A549 (cell line): Measurements from ENCODE around the gene AKT1S1. TPM values are rescaled to one million over a fixed set of nuclear protein-coding genes. Genes with fewer than 3 reads are reported as not detected.

Source experiments
- ATAC-seq, 2 experiments: fragments of 200-7000 bp in 1 of 2; fragments of >200 bp in 1 of 2; cut with Nextera tagmentation in 1 of 2; cut with Tn5 transposase in 1 of 2; 3 replicates each; pipeline versions ENCODE4 v1.8.0 to v1.9.1; 2018 to 2020; ENCODE audit warnings: mild to moderate bottlenecking in 1 of 2, moderate library complexity in 1 of 2
- CTCF ChIA-PET: fragments of 300-600 bp; sonication (Branson Sonifier 250); formaldehyde crosslinking; extraction: SDS; loops from one replicate; lab custom pipeline; 2021; ENCODE audit warnings: antibody characterized with exemption, inconsistent platforms; lab: Yijun Ruan, JAX
- POLR2A ChIA-PET: fragments of 350-600 bp; formaldehyde crosslinking; extraction: SDS; loops from one replicate; lab custom pipeline; 2021; ENCODE audit warnings: antibody characterized with exemption, inconsistent platforms; lab: Yijun Ruan, JAX
- DNase-seq, 2 experiments: peaks; one replicate each; pipeline versions ENCODE4 v3.0.0 to v3.0.0-alpha.2; 2011 to 2016; ENCODE audit warnings: low read depth in 1 of 2, low spot score in 1 of 2
- FAIRE-seq: peaks from 2 replicates; lab custom pipeline; 2011; peaks lifted over from hg19 to GRCh38; lab: Jason Lieb, UNC
- H3K27ac ChIP-seq, 2 experiments: fragments of >200 bp; sonication (Bioruptor Twin); formaldehyde crosslinking; 3 replicates each; pipeline ENCODE4 v1.5.1; 2016 to 2017
- H3K4me1 ChIP-seq: fragments of >200 bp; sonication (Bioruptor Twin); formaldehyde crosslinking; 3 replicates; pipeline ENCODE4 v1.6.1; 2016
- H3K4me2 ChIP-seq: fragments of >200 bp; sonication (Bioruptor Twin); formaldehyde crosslinking; 3 replicates; pipeline ENCODE4 v1.6.1; 2016
- H3K4me3 ChIP-seq: fragments of >200 bp; sonication (Bioruptor Twin); formaldehyde crosslinking; 3 replicates; pipeline ENCODE4 v1.5.1; 2016
- H3K9me3 ChIP-seq: fragments of >200 bp; sonication (Bioruptor Twin); formaldehyde crosslinking; 3 replicates; pipeline ENCODE4 v1.6.1; 2016
- CHD2 ChIP-seq: fragments of 150-350 bp; IDR thresholded peaks from 2 replicates; pipeline ENCODE4 v1.6.1; 2014; ENCODE audit warnings: low read length; ENCODE audit not compliant: partially characterized antibody
- GATA3 ChIP-seq: IDR thresholded peaks from 2 replicates; pipeline ENCODE4 v1.6.1; 2012; ENCODE audit warnings: borderline replicate concordance
- JUNB ChIP-seq: fragments of >200 bp; sonication (Bioruptor Twin); formaldehyde crosslinking; IDR thresholded peaks from 2 replicates; pipeline ENCODE4 v1.6.1; 2016
- KDM1A ChIP-seq: fragments of 200-600 bp; sonication (generic); IDR thresholded peaks from 2 replicates; pipeline ENCODE4 v1.6.1; 2016; ENCODE audit warnings: low read depth, mild to moderate bottlenecking
- MYC ChIP-seq: IDR thresholded peaks from 2 replicates; pipeline ENCODE4 v1.6.1; 2012; ENCODE audit warnings: mild to moderate bottlenecking, inconsistent platforms, low read length, improper control_type of control experiment, borderline replicate concordance
- NPAS2 ChIP-seq: fragments of 250-450 bp; sonication (Bioruptor Pico); IDR thresholded peaks from 2 replicates; pipeline ENCODE4 v1.8.0; 2022; ENCODE audit warnings: mild to moderate bottlenecking, moderate library complexity, borderline replicate concordance
- POLR2A ChIP-seq: IDR thresholded peaks from 2 replicates; pipeline ENCODE4 v1.6.1; 2012; ENCODE audit warnings: mild to moderate bottlenecking, low read length
- POLR2AphosphoS2 ChIP-seq: conservative IDR thresholded peaks from 2 replicates; pipeline ENCODE4 v1.6.1; 2012; ENCODE audit warnings: low read length, improper control_type of control experiment, inconsistent platforms
- TP53 ChIP-seq: fragments of 250-450 bp; sonication (Bioruptor Pico); IDR thresholded peaks from 2 replicates; pipeline ENCODE4 v1.5.0; 2021; ENCODE audit warnings: mild to moderate bottlenecking, moderate library complexity
- ZFP36 ChIP-seq: fragments of 450-650 bp; IDR thresholded peaks from 2 replicates; pipeline ENCODE4 v1.6.1; 2014; ENCODE audit warnings: borderline replicate concordance; ENCODE audit not compliant: partially characterized antibody
- ZSCAN20 ChIP-seq: fragments of 250-450 bp; sonication (Bioruptor Pico); IDR thresholded peaks from 2 replicates; pipeline ENCODE4 v1.8.0; 2022; ENCODE audit warnings: mild to moderate bottlenecking, moderate library complexity
- WGBS: methylation state at CpG from one replicate; pipeline ENCODE4 v1.1.6; 2017; ENCODE audit errors: missing lambda C conversion rate; 5-methylcytosine and 5-hydroxymethylcytosine counted together
- polyA plus RNA-seq, 4 experiments: library from polyadenylated mRNA; depleted of rRNA in 3 of 4; stranded (reverse); fragments of >200 nt; fragmentation: RNase III in 1 of 4; extraction: RNeasy Plus Mini Kit Qiagen cat#74134 plus additional on column Dnase treatment in 1 of 4; gene quantifications; 2 replicates in 3 of 4; 3 replicates in 1 of 4; pipeline ENCODE4 v1.2.3, GENCODE V29; 2011 to 2017
- TF ChIP-seq, protein P1 (sequence below): fragments of >200 bp; sonication (Bioruptor Twin); formaldehyde crosslinking; IDR thresholded peaks from 3 replicates; pipeline ENCODE4 v1.5.1; 2016
- TF ChIP-seq, protein P2 (sequence below): IDR thresholded peaks from 2 replicates; pipeline ENCODE4 v1.6.1; 2012
- TF ChIP-seq, protein P3 (sequence below): IDR thresholded peaks from 2 replicates; pipeline ENCODE4 v1.6.1; 2012; ENCODE audit warnings: low read depth, borderline replicate concordance

Gene AKT1S1
- polyA plus RNA-seq, 2 of the 4 experiments (the other 2 are of a cell fraction), result 39.2 to 75.9 TPM

DNA sequence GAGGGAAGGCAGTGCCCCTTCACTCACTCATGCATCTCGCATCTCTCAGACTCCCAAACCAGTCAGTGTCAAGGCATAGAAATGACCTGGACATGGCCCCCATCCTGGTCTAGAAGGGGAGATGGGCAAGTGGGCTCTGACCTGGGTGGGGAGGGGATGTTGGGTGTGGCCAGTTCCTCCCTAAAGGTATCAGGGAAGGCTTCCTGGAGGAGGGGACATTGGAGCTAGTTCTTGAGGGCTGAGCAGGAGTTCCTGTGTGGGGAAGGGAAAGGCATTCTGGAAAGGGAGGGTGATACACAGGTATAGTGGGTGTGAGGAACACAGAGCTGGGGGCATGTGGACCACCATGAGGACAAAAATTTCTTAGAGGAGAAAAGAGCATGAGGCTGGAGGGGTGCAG is 15.6 kb upstream of the AKT1S1 start:
- CTCF ChIA-PET, result interaction anchor here (2.3 to 3.2 kb wide), 2 partner anchors 14 to 18 kb away, joined by 12 to 13 read pairs; no protein-coding TSS in a partner anchor
- Histone ChIP-seq H3K9me3 (no peaks in the 10 kb centered on the region), H3K27ac (no peak overlapping the region), H3K4me2 (no peak overlapping the region), H3K4me1 (peaks cover 17% of the 10 kb centered on the region; the same call in 2 of the 3 replicates), H3K4me3 (no peak overlapping the region)
- POLR2A ChIA-PET, result interaction anchor here (1.2 to 1.3 kb wide), 2 partner anchors 16 to 37 kb away, joined by 4 to 5 read pairs; partner anchors contain the start of genes AKT1S1 and TBC1D17
- FAIRE-seq (no peak), DNase-seq (no peak), ATAC-seq (no peak)
- no CpG with 5 or more reads among the region's 1 CpG for WGBS
- TF ChIP-seq KDM1A, result no peak
- peak; percentile 83 for TF ChIP-seq ZFP36
- no peak for TF ChIP-seq MYC
- TF ChIP-seq ZSCAN20 (CRISPR knock-in tag), result no peak

DNA sequence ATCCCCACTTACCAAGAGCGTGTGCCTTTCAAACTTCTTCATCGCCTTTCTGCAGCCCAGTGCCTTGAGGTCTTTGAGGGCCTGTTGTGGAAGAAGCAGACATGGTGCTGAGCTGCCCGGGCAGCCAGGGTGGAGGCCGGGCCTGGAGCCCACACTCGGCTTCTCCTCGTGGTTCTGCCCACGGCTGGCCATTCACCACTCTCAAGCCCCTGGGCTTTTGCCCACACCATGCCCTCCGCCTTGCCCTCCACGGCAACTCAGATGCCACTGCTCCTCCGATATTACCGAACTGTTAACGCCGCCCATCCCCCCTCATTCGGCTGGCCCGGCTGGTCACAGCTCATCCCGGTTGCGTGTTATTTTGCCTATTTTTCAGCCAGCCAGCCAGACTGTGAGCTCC is 14.2 kb upstream of the AKT1S1 start:
- Histone ChIP-seq H3K9me3 (no peaks in the 10 kb centered on the region), H3K4me1 (peaks cover 6% of the 10 kb centered on the region; the same call in 1 of the 3 replicates), H3K4me2 (no peak overlapping the region; the same call in 2 of the 3 replicates), H3K27ac (no peak overlapping the region), H3K4me3 (no peak overlapping the region)
- TF ChIP-seq JUNB, result no peak
- TF ChIP-seq TP53 (CRISPR knock-in tag), result no peak
- 86% methylated on average over 17 of the region's 17 CpGs for WGBS
- POLR2A ChIA-PET, result interaction anchor here (2.6 kb wide), 1 partner anchor 38 kb away, joined by 11 read pairs; the partner anchor contains the start of gene NUP62
- CTCF ChIA-PET, result interaction anchor here (0.6 to 3.9 kb wide), 12 partner anchors 9 to 72 kb away, joined by 3 to 27 read pairs (median 6); partner anchors contain the start of genes AKT1S1, ATF5, NUP62 and TBC1D17
- no peak for DNase-seq
- no peak for ATAC-seq
- FAIRE-seq, result no peak

GRCh38 chr19:49890349-49891311 is 13.5 kb upstream of the AKT1S1 start:
- no peaks in the 10 kb centered on the region for H3K9me3 ChIP-seq
- peaks cover 6% of the 10 kb centered on the region; the same call in 1 of the 3 replicates for H3K4me1 ChIP-seq
- peak overlapping the region; percentile 95 for H3K4me2 ChIP-seq
- 57% methylated on average over 16 of the region's 69 CpGs for WGBS
- DNase-seq (peak in 1 of 2 experiments; percentile 62), ATAC-seq (peak; percentile 57 to 79), FAIRE-seq (no peak)
- TF ChIP-seq POLR2AphosphoS2 (0 out of 2 replicates have a peak, but pooled peaks have one; percentile 5), NPAS2 (no peak), CHD2 (no peak), POLR2A (no peak; the same call in 1 of the 2 replicates), GATA3 (peak; percentile 3; the same call in 1 of the 2 replicates)
- TF ChIP-seq, protein P1, sequence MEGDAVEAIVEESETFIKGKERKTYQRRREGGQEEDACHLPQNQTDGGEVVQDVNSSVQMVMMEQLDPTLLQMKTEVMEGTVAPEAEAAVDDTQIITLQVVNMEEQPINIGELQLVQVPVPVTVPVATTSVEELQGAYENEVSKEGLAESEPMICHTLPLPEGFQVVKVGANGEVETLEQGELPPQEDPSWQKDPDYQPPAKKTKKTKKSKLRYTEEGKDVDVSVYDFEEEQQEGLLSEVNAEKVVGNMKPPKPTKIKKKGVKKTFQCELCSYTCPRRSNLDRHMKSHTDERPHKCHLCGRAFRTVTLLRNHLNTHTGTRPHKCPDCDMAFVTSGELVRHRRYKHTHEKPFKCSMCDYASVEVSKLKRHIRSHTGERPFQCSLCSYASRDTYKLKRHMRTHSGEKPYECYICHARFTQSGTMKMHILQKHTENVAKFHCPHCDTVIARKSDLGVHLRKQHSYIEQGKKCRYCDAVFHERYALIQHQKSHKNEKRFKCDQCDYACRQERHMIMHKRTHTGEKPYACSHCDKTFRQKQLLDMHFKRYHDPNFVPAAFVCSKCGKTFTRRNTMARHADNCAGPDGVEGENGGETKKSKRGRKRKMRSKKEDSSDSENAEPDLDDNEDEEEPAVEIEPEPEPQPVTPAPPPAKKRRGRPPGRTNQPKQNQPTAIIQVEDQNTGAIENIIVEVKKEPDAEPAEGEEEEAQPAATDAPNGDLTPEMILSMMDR, result peak; percentile 34
- TF ChIP-seq, protein P2, sequence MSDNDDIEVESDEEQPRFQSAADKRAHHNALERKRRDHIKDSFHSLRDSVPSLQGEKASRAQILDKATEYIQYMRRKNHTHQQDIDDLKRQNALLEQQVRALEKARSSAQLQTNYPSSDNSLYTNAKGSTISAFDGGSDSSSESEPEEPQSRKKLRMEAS, result peak; percentile 89
- TF ChIP-seq, protein P3, sequence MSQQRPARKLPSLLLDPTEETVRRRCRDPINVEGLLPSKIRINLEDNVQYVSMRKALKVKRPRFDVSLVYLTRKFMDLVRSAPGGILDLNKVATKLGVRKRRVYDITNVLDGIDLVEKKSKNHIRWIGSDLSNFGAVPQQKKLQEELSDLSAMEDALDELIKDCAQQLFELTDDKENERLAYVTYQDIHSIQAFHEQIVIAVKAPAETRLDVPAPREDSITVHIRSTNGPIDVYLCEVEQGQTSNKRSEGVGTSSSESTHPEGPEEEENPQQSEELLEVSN, result peak; percentile 85; the same call in 1 of the 2 replicates
- ChIA-PET POLR2A (interaction anchor here (1.9 to 2.6 kb wide), 2 partner anchors 14 to 39 kb away, joined by 9 to 11 read pairs; partner anchors contain the start of genes AKT1S1, NUP62 and TBC1D17), CTCF (interaction anchor here (0.5 to 3.9 kb wide), 21 partner anchors 10 to 337 kb away, joined by 3 to 27 read pairs (median 6); partner anchors contain the start of genes AKT1S1, ATF5, NUP62 and TBC1D17)
- H3K4me3 ChIP-seq, result peak overlapping the region; percentile 44
- H3K27ac ChIP-seq, result peak overlapping the region; percentile 26 to 72; a peak in 5 of 6 replicates
